Renal pelvis (tissue), 4 donors: ENCODE measurements around the gene PDE3A. TPM values are rescaled to one million over a fixed set of nuclear protein-coding genes. Genes with fewer than 3 reads are reported as not detected.

Experiments used
- DNase-seq: peaks from one replicate; pipeline ENCODE4 v3.0.0-alpha.2; 2013
- polyA plus RNA-seq, 3 donors: library from polyadenylated mRNA; unstranded; fragments of 120-200 nt; gene quantifications; one replicate each; pipeline ENCODE4 v1.2.1, GENCODE V29; 2013; ENCODE audit not compliant: insufficient read length in 3 of 3

The PDE3A gene
- polyA plus RNA-seq, 3 donors = 19.7 to 23.9 (median 22.1) TPM

- no peak for DNase-seq
Observed at GRCh38 chr12:20696181-20696905, 328.0 kb downstream of the PDE3A start.

- no peak for DNase-seq
Observed at GRCh38 chr12:20701106-20701505, 332.8 kb downstream of the PDE3A start.

GRCh38 chr12:20704860-20705259 is 336.5 kb downstream of the PDE3A start:
- DNase-seq = no peak

GRCh38 chr12:20711846-20712245 is 343.5 kb downstream of the PDE3A start:
- DNase-seq = no peak

- DNase-seq = peak; percentile 15
Observed at GRCh38 chr12:20716037-20716436, 347.7 kb downstream of the PDE3A start.

- no peak for DNase-seq
Observed at GRCh38 chr12:20716985-20717384, 348.6 kb downstream of the PDE3A start.

GRCh38 chr12:20718294-20718693 is 350.0 kb downstream of the PDE3A start:
- DNase-seq = no peak

- no peak for DNase-seq
Observed at GRCh38 chr12:20722142-20722541, 353.8 kb downstream of the PDE3A start.

GRCh38 chr12:20731274-20731673 is 362.9 kb downstream of the PDE3A start:
- DNase-seq = no peak
